ENCODE measurements around the gene TBC1D2. TPM values are rescaled to one million over a fixed set of nuclear protein-coding genes. Genes with fewer than 3 reads are reported as not detected.

TBC1D2 gene
- total and polyA plus RNA-seq, 2 of the 4 experiments (the other 2 are of a cell fraction) = 36.9 to 62.7 TPM

DNA sequence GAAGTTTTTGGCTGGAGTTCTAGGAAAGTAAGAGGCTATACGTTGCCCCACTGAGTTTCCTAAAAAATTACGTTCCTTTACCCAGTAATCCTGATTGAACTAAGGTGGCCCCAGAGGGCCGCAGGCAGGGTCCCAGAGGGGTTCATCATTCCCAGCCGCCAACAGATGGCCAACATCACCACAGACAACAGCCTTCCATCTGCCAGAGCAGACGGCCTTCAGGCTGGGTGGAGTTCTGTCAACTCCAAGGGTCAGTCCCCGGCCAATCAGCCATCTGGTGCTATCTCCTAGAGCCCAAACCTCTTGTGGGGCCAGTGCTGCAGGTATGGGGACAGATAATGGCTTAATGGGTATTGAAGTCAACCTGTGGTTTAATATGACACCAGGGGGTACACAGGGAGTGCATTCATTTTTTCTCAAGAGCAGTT is 30.4 kb downstream of the TBC1D2 start:
- H3K27me3 ChIP-seq (ENCODE audit: control insufficient read depth, insufficient read depth, low read length) = no peaks in the 10 kb centered on the region
- H2BK15ac ChIP-seq (ENCODE audit: low read depth, low read length) = peak overlapping the region; percentile 99
- dilution Hi-C loops (cut with HindIII; ENCODE audit: low sequenced_read_pairs, unreplicated experiment) = no loop called here
- no peak overlapping the region for H3K4me2 ChIP-seq (ENCODE audit: low read depth, low read length)
- in situ Hi-C loops (cut with MboI; ENCODE audit: low sequenced_read_pairs) = no loop called here
- peaks cover 34 to 68% of the 10 kb centered on the region in 2 experiments for H3K79me1 ChIP-seq (ENCODE audit: low read depth in 1 of 2, low read length in 2 of 2)
- H3K18ac ChIP-seq (ENCODE audit: low read depth, low read length) = peak overlapping the region; percentile 75
- ChIA-PET CTCF (no interaction called here), POLR2A (ENCODE audit: unreplicated experiment) (no interaction called here)
- H3K27ac ChIP-seq (ENCODE audit: insufficient read depth, low read length) = peak overlapping the region; percentile 90
- peak overlapping the region; percentile 77 for H2AK9ac ChIP-seq (replicated peaks; ENCODE audit: low read depth, low read length, poor library complexity)
- peak overlapping the region; percentile 84 for H3K23ac ChIP-seq (ENCODE audit: low read depth, low read length)
- no TSS peak for BruUV-seq (replicated peaks)
- peak overlapping the region; percentile 95 for H3K14ac ChIP-seq (replicated peaks; ENCODE audit: low read depth, low read length)
- no peaks in the 10 kb centered on the region for H3K9me3 ChIP-seq (ENCODE audit: control insufficient read depth, insufficient read depth, low read length)
- no peak overlapping the region for H3K9ac ChIP-seq (ENCODE audit: low read depth, low read length)
- no peak for DNase-seq
- peak overlapping the region; percentile 100 for H3K4ac ChIP-seq (ENCODE audit: low read depth, low read length)
- intact Hi-C loops (cut with micrococcal nuclease) = no loop called here
- H2AFZ ChIP-seq (replicated peaks; ENCODE audit: low read length, poor library complexity) = peak overlapping the region; percentile 8
- no peaks in the 10 kb centered on the region for H4K20me1 ChIP-seq (ENCODE audit: insufficient read depth, low read length)
- TF ChIP-seq MXI1 (IDR thresholded peaks at IDR 0.05; ENCODE audit: borderline replicate concordance, low read depth, low read length) = no peak
- no peak for TF ChIP-seq RCOR1 (IDR thresholded peaks at IDR 0.05; ENCODE audit: insufficient replicate concordance, low read length)
- no peak overlapping the region for H3K56ac ChIP-seq (ENCODE audit: extremely low read depth, insufficient read depth, low read length)
- peak overlapping the region; percentile 53 for H4K5ac ChIP-seq (ENCODE audit: low read depth, low read length)
- peaks cover 36% of the 10 kb centered on the region for H3K9me1 ChIP-seq (ENCODE audit: insufficient read depth, low read length)
- peak overlapping the region; percentile 95 for H2BK5ac ChIP-seq (ENCODE audit: low read depth, low read length, poor library complexity, severe bottlenecking)
- no peak for ATAC-seq (ENCODE audit: low read depth)
- peaks cover 35% of the 10 kb centered on the region for H3K4me1 ChIP-seq (ENCODE audit: control insufficient read depth, insufficient read depth, low read length)
- peak overlapping the region; percentile 100 for H2BK120ac ChIP-seq (ENCODE audit: low read depth, low read length)
- H3K36me3 ChIP-seq (ENCODE audit: control insufficient read depth, insufficient read depth, low read length) = peaks cover 14% of the 10 kb centered on the region
- peak overlapping the region; percentile 80 to 94; a peak in 3 of 4 replicates for H4K8ac ChIP-seq (ENCODE audit: low read depth in 2 of 2, low read length in 2 of 2)
- H2BK20ac ChIP-seq (ENCODE audit: low read depth, low read length) = peak overlapping the region; percentile 98
- H3K4me3 ChIP-seq (ENCODE audit: insufficient read depth, low read depth, low read length) = no peak overlapping the region
- peak overlapping the region; percentile 99 for H4K91ac ChIP-seq (ENCODE audit: insufficient read depth, low read depth, low read length)
- peak overlapping the region; percentile 100 for H2AK5ac ChIP-seq (ENCODE audit: low read depth, low read length)
- 100% methylated on average over 1 of the region's 6 CpGs; no CpG with 5 or more reads in 1 of the 2 experiments for WGBS, 2 experiments (ENCODE audit: extremely low coverage in 2 of 2, insufficient read length in 1 of 2)

Measured in IMR-90 (cell line).